MM.1S (cell line): ENCODE results near the gene SH3RF3.

Source experiments
- DNase-seq: peaks from one replicate; pipeline ENCODE4 v3.0.0-alpha.2; 2015
- H2AFZ ChIP-seq: fragments of 300-600 bp; sonication (generic); 2 replicates; pipeline ENCODE4 v1.6.0; 2016; ENCODE audit warnings: antibody characterized with exemption, low read length
- H3F3A ChIP-seq: fragments of 300-600 bp; sonication (generic); 2 replicates; pipeline ENCODE4 v1.6.1; 2016; ENCODE audit warnings: mild to moderate bottlenecking, antibody characterized with exemption, low read length, moderate library complexity, mixed read lengths; ENCODE audit not compliant: insufficient read depth
- H3K27ac ChIP-seq: fragments of 300-600 bp; sonication (generic); 2 replicates; pipeline ENCODE4 v1.5.1; 2016; ENCODE audit warnings: mild to moderate bottlenecking, low read length
- H3K27me3 ChIP-seq: fragments of 300-600 bp; sonication (generic); replicated peaks from 2 replicates; pipeline ENCODE4 v1.6.0; 2016; ENCODE audit warnings: low read length; ENCODE audit not compliant: insufficient read depth
- H3K36me3 ChIP-seq: fragments of 300-600 bp; sonication (generic); replicated peaks from 2 replicates; pipeline ENCODE4 v1.6.1; 2016; ENCODE audit warnings: mild to moderate bottlenecking, low read length, mixed read lengths; ENCODE audit not compliant: insufficient read depth
- H3K4me1 ChIP-seq: fragments of 300-600 bp; sonication (generic); 2 replicates; pipeline ENCODE4 v1.6.1; 2016; ENCODE audit warnings: low read length, mixed read lengths
- H3K4me2 ChIP-seq: fragments of 300-600 bp; sonication (generic); 2 replicates; pipeline ENCODE4 v1.6.0; 2016; ENCODE audit warnings: low read depth, low read length
- H3K4me3 ChIP-seq: fragments of 300-600 bp; sonication (generic); 2 replicates; pipeline ENCODE4 v1.5.1; 2016; ENCODE audit warnings: low read length, mixed read lengths
- H3K79me2 ChIP-seq: fragments of 300-600 bp; sonication (generic); 2 replicates; pipeline ENCODE4 v1.6.1; 2016; ENCODE audit warnings: mixed run types, low read length, mixed read lengths
- H3K9ac ChIP-seq: fragments of 300-600 bp; sonication (generic); 2 replicates; pipeline ENCODE4 v1.6.1; 2016; ENCODE audit warnings: low read length, mixed read lengths
- H3K9me2 ChIP-seq: fragments of 300-600 bp; sonication (generic); replicated peaks from 2 replicates; pipeline ENCODE4 v1.6.1; 2016; ENCODE audit warnings: mild to moderate bottlenecking, low read length, mixed read lengths; ENCODE audit not compliant: insufficient read depth
- H3K9me3 ChIP-seq: fragments of 300-600 bp; sonication (generic); replicated peaks from 2 replicates; pipeline ENCODE4 v1.6.1; 2016; ENCODE audit warnings: mild to moderate bottlenecking, low read length, mixed read lengths; ENCODE audit not compliant: insufficient read depth
- H4K20me1 ChIP-seq: fragments of 300-600 bp; sonication (generic); 2 replicates; pipeline ENCODE4 v1.6.1; 2016; ENCODE audit warnings: mild to moderate bottlenecking, low read length, moderate library complexity, mixed read lengths; ENCODE audit not compliant: insufficient read depth
- CTCF ChIP-seq: fragments of 300-600 bp; sonication (generic); IDR thresholded peaks from 2 replicates; pipeline ENCODE4 v1.5.1; 2016; ENCODE audit warnings: antibody characterized with exemption, low read length, mixed read lengths
- EZH2 ChIP-seq: fragments of 300-600 bp; sonication (generic); optimal IDR thresholded peaks from 2 replicates; pipeline ENCODE3; 2017; ENCODE audit warnings: low read depth, mild to moderate bottlenecking, antibody characterized with exemption, low read length, mixed read lengths
- EZH2phosphoT487 ChIP-seq: fragments of 300-600 bp; sonication (generic); IDR thresholded peaks from 2 replicates; pipeline ENCODE4 v1.6.1; 2018; ENCODE audit warnings: antibody characterized with exemption, low read length

Gene SH3RF3

DNA sequence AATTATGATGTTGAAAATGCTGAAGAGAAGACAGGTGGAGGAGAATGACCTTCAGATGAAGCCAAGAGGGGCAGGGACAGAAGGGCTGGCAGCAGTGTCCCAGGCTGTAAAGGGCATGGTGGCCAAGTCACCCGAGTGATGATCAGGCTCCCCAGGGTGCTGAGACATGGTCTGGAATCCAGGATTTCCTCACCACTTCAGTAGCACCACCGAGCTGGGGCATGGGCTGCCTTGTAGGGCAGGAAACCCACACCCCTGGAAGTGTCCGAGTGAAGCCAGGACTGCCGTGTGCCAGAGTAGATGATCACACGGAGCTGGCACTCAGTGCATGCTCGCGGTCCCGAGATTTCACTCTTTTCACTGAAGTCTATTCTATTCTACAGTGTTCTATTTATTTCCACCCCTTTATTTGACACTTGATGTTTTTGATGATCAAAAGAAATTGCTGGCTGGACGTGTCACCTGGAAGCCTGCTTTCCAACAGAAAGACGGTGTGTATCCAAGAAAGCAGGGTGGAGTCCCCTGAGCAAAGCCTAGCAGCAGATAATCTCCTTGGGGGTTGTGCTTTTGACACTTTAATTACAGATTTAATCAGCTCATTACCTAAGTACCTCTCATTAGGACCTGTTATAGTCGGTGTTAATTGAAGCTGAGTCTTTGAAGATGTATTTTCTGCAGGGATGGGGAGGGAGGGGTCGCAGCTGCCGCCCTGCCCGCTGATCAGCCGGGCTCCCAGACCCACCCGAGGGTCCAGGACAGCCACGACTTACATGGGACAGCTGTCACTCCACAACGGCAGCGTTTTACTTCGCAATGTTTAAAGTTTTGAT, 392.4 kb downstream of the SH3RF3 start:
- Histone ChIP-seq H3K4me2 (no peak overlapping the region), H3K79me2 (no peaks in the 10 kb centered on the region), H3K9me3 (no peaks in the 10 kb centered on the region), H3K4me1 (peaks cover 3% of the 10 kb centered on the region; the same call in 1 of the 2 replicates), H3K9me2 (no peaks in the 10 kb centered on the region), H3K27ac (no peak overlapping the region), H3K9ac (no peak overlapping the region), H4K20me1 (no peaks in the 10 kb centered on the region), H2AFZ (no peak overlapping the region), H3F3A (no peaks in the 10 kb centered on the region), H3K4me3 (no peak overlapping the region), H3K36me3 (no peaks in the 10 kb centered on the region), H3K27me3 (no peaks in the 10 kb centered on the region)
- DNase-seq, result no peak
- TF ChIP-seq EZH2phosphoT487 (no peak), EZH2 (no peak), CTCF (no peak)

GRCh38 chr2:109522063-109522374, 393.0 kb downstream of the SH3RF3 start:
- Histone ChIP-seq H3K4me1 (no peaks in the 10 kb centered on the region), H4K20me1 (no peaks in the 10 kb centered on the region), H3K27me3 (no peaks in the 10 kb centered on the region), H3K9ac (no peak overlapping the region), H2AFZ (no peak overlapping the region), H3K36me3 (no peaks in the 10 kb centered on the region), H3F3A (no peaks in the 10 kb centered on the region), H3K79me2 (no peaks in the 10 kb centered on the region), H3K4me3 (no peak overlapping the region), H3K4me2 (no peak overlapping the region), H3K9me3 (no peaks in the 10 kb centered on the region), H3K9me2 (no peaks in the 10 kb centered on the region), H3K27ac (no peak overlapping the region)
- TF ChIP-seq EZH2 (no peak), CTCF (no peak), EZH2phosphoT487 (no peak)
- no peak for DNase-seq

DNA sequence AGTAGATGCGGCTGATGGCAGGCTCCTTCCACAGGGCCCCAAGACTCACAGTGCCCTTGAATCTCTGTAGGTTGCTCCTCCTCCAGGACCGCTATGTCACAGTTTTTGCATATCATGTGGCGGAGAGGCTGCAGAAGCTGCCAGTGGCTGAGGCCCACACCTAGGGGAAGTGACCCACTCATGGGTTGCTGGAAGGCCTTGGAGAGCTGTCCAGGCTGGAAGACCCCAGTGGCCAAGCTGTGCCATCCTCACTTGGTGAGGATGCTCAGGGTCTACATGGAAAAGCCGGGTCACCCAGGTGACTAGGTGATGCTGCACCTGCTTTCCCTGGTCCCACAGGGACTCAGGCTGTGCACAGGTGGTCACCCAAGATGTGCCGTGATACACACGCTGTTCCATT, 394.1 kb downstream of the SH3RF3 start:
- no peaks in the 10 kb centered on the region for H3F3A ChIP-seq
- no peaks in the 10 kb centered on the region for H3K9me3 ChIP-seq
- no peak overlapping the region for H3K4me2 ChIP-seq
- no peaks in the 10 kb centered on the region for H3K4me1 ChIP-seq
- DNase-seq, result no peak
- H3K27me3 ChIP-seq, result no peaks in the 10 kb centered on the region
- no peak for TF ChIP-seq CTCF
- no peak for TF ChIP-seq EZH2
- no peak for TF ChIP-seq EZH2phosphoT487
- H3K4me3 ChIP-seq, result no peak overlapping the region
- no peak overlapping the region for H2AFZ ChIP-seq
- no peaks in the 10 kb centered on the region for H3K9me2 ChIP-seq
- H3K9ac ChIP-seq, result no peak overlapping the region
- no peak overlapping the region for H3K27ac ChIP-seq
- no peaks in the 10 kb centered on the region for H4K20me1 ChIP-seq
- no peaks in the 10 kb centered on the region for H3K79me2 ChIP-seq
- H3K36me3 ChIP-seq, result no peaks in the 10 kb centered on the region
